Neural progenitor cell (in vitro differentiated cells): ENCODE data around the gene SEC16A.

Experiments
- CTCF ChIP-seq: fragments of 200-600 bp; sonication (generic); IDR thresholded peaks from 2 replicates; pipeline ENCODE4 v1.5.1; 2017; ENCODE audit warnings: antibody characterized with exemption, mild to moderate bottlenecking
- EZH2 ChIP-seq: fragments of 200-600 bp; sonication (generic); IDR thresholded peaks from 2 replicates; pipeline ENCODE4 v1.6.1; 2017; ENCODE audit warnings: antibody characterized with exemption, mild to moderate bottlenecking, moderate library complexity

- TF ChIP-seq CTCF = no peak
- no peak for TF ChIP-seq EZH2
Observed at GRCh38 chr9:136499071-136499934, 16.5 kb upstream of the SEC16A start.
